Endothelial cell of umbilical vein (primary cell): ENCODE measurements around the gene NKD1. TPM values are rescaled to one million over a fixed set of nuclear protein-coding genes. Genes with fewer than 3 reads are reported as not detected.

Experiments
- BruUV-seq: library from RNA; stranded (reverse); fragments of 400-500 nt; replicated peaks from 2 replicates; lab custom pipeline; 2021; lab: Mats Ljungman, UMichigan
- CTCF ChIA-PET: fragments of 300-600, 350-600 bp; sonication (Branson Sonifier 250); formaldehyde crosslinking; loops from one replicate; lab custom pipeline; 2021; ENCODE audit warnings: antibody characterized with exemption, inconsistent platforms; lab: Charles Lee
- POLR2A ChIA-PET: fragments of 300-600, 350-600 bp; sonication (Branson Sonifier 250); formaldehyde crosslinking; loops from one replicate; lab custom pipeline; 2021; ENCODE audit warnings: antibody characterized with exemption, inconsistent platforms; lab: Charles Lee
- DNase-seq: peaks from one replicate; pipeline ENCODE4 v3.0.0-alpha.2; 2011; ENCODE audit warnings: low read depth, low spot score
- FAIRE-seq: peaks from 2 replicates; lab custom pipeline; 2011; peaks lifted over from hg19 to GRCh38; lab: Jason Lieb, UNC
- H2AFZ ChIP-seq: 2 replicates; pipeline ENCODE4 v1.6.0; 2012; ENCODE audit warnings: low read depth, low read length, control low read depth, inconsistent platforms
- H3K27ac ChIP-seq: 2 replicates; pipeline ENCODE4 v1.5.1; 2011; ENCODE audit warnings: low read depth, mild to moderate bottlenecking, control low read depth, low read length, moderate library complexity; ENCODE audit not compliant: insufficient read depth
- H3K27me3 ChIP-seq, 2 experiments: 2 replicates each; pipeline versions ENCODE4 v1.6.0 to v1.6.1; 2011; ENCODE audit warnings: low read length in 2 of 2, mixed read lengths in 1 of 2; ENCODE audit not compliant: control insufficient read depth in 2 of 2, insufficient read depth in 2 of 2
- H3K36me3 ChIP-seq, 2 experiments: 2 replicates in 1 of 2; 3 replicates in 1 of 2; pipeline ENCODE4 v1.5.1; 2011; ENCODE audit warnings: low read length in 2 of 2, mild to moderate bottlenecking in 1 of 2, moderate library complexity in 1 of 2; ENCODE audit not compliant: control insufficient read depth in 2 of 2, insufficient read depth in 2 of 2; ENCODE audit errors: extremely low read depth in 1 of 2
- H3K4me1 ChIP-seq: 3 replicates; pipeline ENCODE4 v1.5.1; 2011; ENCODE audit warnings: mild to moderate bottlenecking, low read length; ENCODE audit not compliant: control insufficient read depth, insufficient read depth; ENCODE audit errors: extremely low read depth
- H3K4me2 ChIP-seq: 2 replicates; pipeline ENCODE4 v1.6.1; 2011; ENCODE audit warnings: low read length, control low read depth, mixed read lengths; ENCODE audit not compliant: insufficient read depth
- H3K4me3 ChIP-seq, 3 experiments: fragments of 200-600 bp in 1 of 3; sonication (generic), shearing (Covaris generic) in 1 of 3; replicated peaks in 1 of 3; 2 replicates each; pipeline ENCODE4 v1.5.1; 2011 to 2016; ENCODE audit warnings: control low read depth in 3 of 3, low read length in 3 of 3, mild to moderate bottlenecking in 2 of 3, inconsistent platforms in 1 of 3, low read depth in 1 of 3, moderate library complexity in 1 of 3; ENCODE audit not compliant: insufficient read depth in 1 of 3
- H3K79me2 ChIP-seq: 2 replicates; pipeline ENCODE4 v1.6.0; 2012; ENCODE audit warnings: low read length, inconsistent platforms; ENCODE audit not compliant: control insufficient read depth, insufficient read depth
- H3K9ac ChIP-seq: replicated peaks from 2 replicates; pipeline ENCODE3; 2011; ENCODE audit warnings: low read length, control low read depth; ENCODE audit not compliant: insufficient read depth; ENCODE audit errors: extremely low read depth
- H3K9me1 ChIP-seq: replicated peaks from 3 replicates; pipeline ENCODE4 v1.6.0; 2011; ENCODE audit warnings: mild to moderate bottlenecking, low read length; ENCODE audit not compliant: control insufficient read depth, insufficient read depth; ENCODE audit errors: extremely low read depth
- H3K9me3 ChIP-seq: replicated peaks from 2 replicates; pipeline ENCODE4 v1.5.1; 2012; ENCODE audit warnings: low read length, inconsistent platforms; ENCODE audit not compliant: control insufficient read depth, insufficient read depth
- H4K20me1 ChIP-seq: replicated peaks from 2 replicates; pipeline ENCODE3; 2011; ENCODE audit warnings: mild to moderate bottlenecking, low read length; ENCODE audit not compliant: control insufficient read depth, insufficient read depth; ENCODE audit errors: extremely low read depth
- EZH2 ChIP-seq: IDR thresholded peaks from 2 replicates; pipeline ENCODE4 v1.6.1; 2012; ENCODE audit warnings: borderline replicate concordance, low read depth, mild to moderate bottlenecking, moderate library complexity, low read length, inconsistent platforms; ENCODE audit not compliant: severe bottlenecking
- FOS ChIP-seq: IDR thresholded peaks from 2 replicates; pipeline ENCODE4 v1.6.1; 2011; ENCODE audit warnings: mild to moderate bottlenecking, low read length, moderate library complexity, borderline replicate concordance; ENCODE audit not compliant: insufficient read depth
- GATA2 ChIP-seq: IDR thresholded peaks from 2 replicates; pipeline ENCODE4 v1.7.0; 2011; ENCODE audit warnings: low read depth, mild to moderate bottlenecking, moderate library complexity, mixed read lengths, low read length; ENCODE audit not compliant: insufficient read length, insufficient read depth
- JUN ChIP-seq: IDR thresholded peaks from 2 replicates; pipeline ENCODE4 v1.6.1; 2011; ENCODE audit warnings: borderline replicate concordance, low read depth; ENCODE audit not compliant: insufficient read length, insufficient read depth
- MAX ChIP-seq: IDR thresholded peaks from 2 replicates; pipeline ENCODE4 v1.6.1; 2011; ENCODE audit not compliant: insufficient read depth, insufficient read length
- MYC ChIP-seq: IDR thresholded peaks from one replicate; pipeline ENCODE4 v1.6.1; 2011; ENCODE audit warnings: mild to moderate bottlenecking, low read depth, low read length
- POLR2A ChIP-seq: IDR thresholded peaks from 2 replicates; pipeline ENCODE4 v1.6.1; 2012; ENCODE audit warnings: low read depth, mild to moderate bottlenecking, control low read depth, low read length
- POLR2AphosphoS5 ChIP-seq: IDR thresholded peaks from 2 replicates; pipeline ENCODE4 v1.6.1; 2012; ENCODE audit warnings: low read depth, mild to moderate bottlenecking, control low read depth, low read length, moderate library complexity; ENCODE audit not compliant: insufficient read depth
- dilution Hi-C: fragments of 300-500 bp; cut with MboI; formaldehyde crosslinking; loops from one replicate; pipeline ENCODE4 v1.15.0; 2019; ENCODE audit warnings: low sequenced_read_pairs; ENCODE audit not compliant: extremely low pct_ligation_motif_present
- intact Hi-C: fragments of 100-400 bp; cut with micrococcal nuclease; formaldehyde crosslinking; loops from one replicate; pipeline ENCODE4 v1.10.0; 2022
- polyA plus RNA-seq, 4 experiments: library from polyadenylated mRNA; depleted of rRNA in 3 of 4; stranded (reverse) in 3 of 4; unstranded in 1 of 4; fragments of >200 nt; gene quantifications; 2 replicates each; pipeline versions ENCODE4 v1.2.1 to v1.2.3, GENCODE V29; 2011 to 2012; ENCODE audit warnings: missing spikeins in 1 of 4
- total RNA-seq: library from RNA; stranded (reverse); gene quantifications from 2 replicates; pipeline ENCODE4 v1.2.3, GENCODE V29; 2021
- TF ChIP-seq, protein P1 (sequence below), 2 donors: IDR thresholded peaks; 1 replicate in 1 of 2; 2 replicates in 1 of 2; pipeline ENCODE4 v1.5.1; 2011; ENCODE audit warnings: low read length in 2 of 2, mild to moderate bottlenecking in 2 of 2, moderate library complexity in 2 of 2, control low read depth in 1 of 2, inconsistent platforms in 1 of 2, low read depth in 1 of 2; ENCODE audit not compliant: insufficient read depth in 1 of 2; ENCODE audit errors: extremely low read depth in 1 of 2

Gene NKD1
- total and polyA plus RNA-seq, 2 donors (not counting 3 experiments of a cell fraction or from before 2014, with no cell fraction given), result not detected

DNA sequence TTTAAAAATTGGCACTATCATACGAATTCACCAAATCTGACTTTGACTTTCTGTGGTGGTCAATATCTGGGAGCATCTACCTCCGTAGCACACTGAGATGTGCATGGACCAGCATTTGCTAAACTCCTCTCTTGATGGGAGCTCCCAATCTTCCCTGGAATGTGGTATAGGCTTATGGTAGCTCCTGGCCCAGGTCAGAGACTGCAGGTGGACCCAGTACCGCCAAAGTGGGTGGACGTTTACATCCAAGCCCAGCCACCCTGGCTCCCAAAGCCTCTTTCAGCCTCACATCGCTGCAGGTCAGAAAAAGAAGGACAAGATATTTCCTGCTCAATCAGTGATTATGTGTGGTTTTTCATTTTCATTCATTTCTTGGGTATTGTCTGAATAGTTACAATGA is 43.1 kb upstream of the NKD1 start:
- CTCF ChIA-PET, result interaction anchor here (1.4 kb wide), 1 partner anchor 480 kb away, joined by 4 read pairs; the partner anchor contains the start of gene CNEP1R1

GRCh38 chr16:50505714-50506542 is 42.3 kb upstream of the NKD1 start:
- H3K4me2 ChIP-seq, result no peak overlapping the region
- no peaks in the 10 kb centered on the region for H3K9me3 ChIP-seq
- no peak for DNase-seq
- no peak overlapping the region for H3K4me3 ChIP-seq
- no peaks in the 10 kb centered on the region for H3K27me3 ChIP-seq
- no peak overlapping the region for H3K27ac ChIP-seq
- H3K9ac ChIP-seq, result no peak overlapping the region
- H4K20me1 ChIP-seq, result no peaks in the 10 kb centered on the region
- no peaks in the 10 kb centered on the region for H3K36me3 ChIP-seq
- dilution Hi-C loops (no loop called here), intact Hi-C loops (no loop called here)
- TF ChIP-seq, protein P1, sequence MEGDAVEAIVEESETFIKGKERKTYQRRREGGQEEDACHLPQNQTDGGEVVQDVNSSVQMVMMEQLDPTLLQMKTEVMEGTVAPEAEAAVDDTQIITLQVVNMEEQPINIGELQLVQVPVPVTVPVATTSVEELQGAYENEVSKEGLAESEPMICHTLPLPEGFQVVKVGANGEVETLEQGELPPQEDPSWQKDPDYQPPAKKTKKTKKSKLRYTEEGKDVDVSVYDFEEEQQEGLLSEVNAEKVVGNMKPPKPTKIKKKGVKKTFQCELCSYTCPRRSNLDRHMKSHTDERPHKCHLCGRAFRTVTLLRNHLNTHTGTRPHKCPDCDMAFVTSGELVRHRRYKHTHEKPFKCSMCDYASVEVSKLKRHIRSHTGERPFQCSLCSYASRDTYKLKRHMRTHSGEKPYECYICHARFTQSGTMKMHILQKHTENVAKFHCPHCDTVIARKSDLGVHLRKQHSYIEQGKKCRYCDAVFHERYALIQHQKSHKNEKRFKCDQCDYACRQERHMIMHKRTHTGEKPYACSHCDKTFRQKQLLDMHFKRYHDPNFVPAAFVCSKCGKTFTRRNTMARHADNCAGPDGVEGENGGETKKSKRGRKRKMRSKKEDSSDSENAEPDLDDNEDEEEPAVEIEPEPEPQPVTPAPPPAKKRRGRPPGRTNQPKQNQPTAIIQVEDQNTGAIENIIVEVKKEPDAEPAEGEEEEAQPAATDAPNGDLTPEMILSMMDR (IDR thresholded peaks at IDR 0.05; ENCODE audit: extremely low read depth in 1 of 2, insufficient read depth in 1 of 2, low read depth in 1 of 2, low read length in 2 of 2), result no peak
- TF ChIP-seq EZH2 (no peak), GATA2 (no peak), MYC (no peak), JUN (no peak), MAX (no peak), POLR2AphosphoS5 (no peak), FOS (no peak), POLR2A (no peak)
- H3K4me1 ChIP-seq, result no peaks in the 10 kb centered on the region
- ChIA-PET POLR2A (no interaction called here), CTCF (interaction anchor here (1.0 to 1.4 kb wide), 2 partner anchors 438 to 481 kb away, joined by 3 to 4 read pairs; partner anchors contain the start of gene CNEP1R1)
- H3K79me2 ChIP-seq, result no peaks in the 10 kb centered on the region
- FAIRE-seq, result no peak
- H3K9me1 ChIP-seq, result no peaks in the 10 kb centered on the region
- no peak overlapping the region for H2AFZ ChIP-seq
- BruUV-seq, result no TSS peak

More for the DNA sequence above, 43.1 kb upstream of the NKD1 start:
- Histone ChIP-seq H3K4me3 (no peak overlapping the region), H3K36me3 (no peaks in the 10 kb centered on the region), H3K79me2 (no peaks in the 10 kb centered on the region), H3K9ac (no peak overlapping the region), H3K4me1 (no peaks in the 10 kb centered on the region), H3K9me1 (no peaks in the 10 kb centered on the region), H3K27me3 (no peaks in the 10 kb centered on the region), H4K20me1 (no peaks in the 10 kb centered on the region), H3K9me3 (no peaks in the 10 kb centered on the region), H3K4me2 (no peak overlapping the region), H2AFZ (no peak overlapping the region), H3K27ac (no peak overlapping the region)
- DNase-seq (no peak), FAIRE-seq (no peak)
- intact Hi-C loops, result no loop called here
- TF ChIP-seq MAX, result no peak
- POLR2A ChIA-PET, result no interaction called here
- dilution Hi-C loops, result no loop called here
- no TSS peak for BruUV-seq
